Myocyte (in vitro differentiated cells): ENCODE data around the gene TMEM145. TPM values are rescaled to one million over a fixed set of nuclear protein-coding genes. Genes with fewer than 3 reads are reported as not detected.
A peak's percentile ranks its signal among the peaks of the same experiment; 100 is the strongest.

Source experiments
- DNase-seq: peaks from one replicate; pipeline ENCODE4 v3.0.0-alpha.2; 2012; ENCODE audit warnings: low read depth
- total RNA-seq: library from RNA; depleted of rRNA; stranded (reverse); fragments of >200 nt; gene quantifications from 2 replicates; pipeline ENCODE4 v1.2.3, GENCODE V29; 2014

Gene TMEM145
- total RNA-seq, 1 donor from 2014 or later: 1.6 TPM

DNA sequence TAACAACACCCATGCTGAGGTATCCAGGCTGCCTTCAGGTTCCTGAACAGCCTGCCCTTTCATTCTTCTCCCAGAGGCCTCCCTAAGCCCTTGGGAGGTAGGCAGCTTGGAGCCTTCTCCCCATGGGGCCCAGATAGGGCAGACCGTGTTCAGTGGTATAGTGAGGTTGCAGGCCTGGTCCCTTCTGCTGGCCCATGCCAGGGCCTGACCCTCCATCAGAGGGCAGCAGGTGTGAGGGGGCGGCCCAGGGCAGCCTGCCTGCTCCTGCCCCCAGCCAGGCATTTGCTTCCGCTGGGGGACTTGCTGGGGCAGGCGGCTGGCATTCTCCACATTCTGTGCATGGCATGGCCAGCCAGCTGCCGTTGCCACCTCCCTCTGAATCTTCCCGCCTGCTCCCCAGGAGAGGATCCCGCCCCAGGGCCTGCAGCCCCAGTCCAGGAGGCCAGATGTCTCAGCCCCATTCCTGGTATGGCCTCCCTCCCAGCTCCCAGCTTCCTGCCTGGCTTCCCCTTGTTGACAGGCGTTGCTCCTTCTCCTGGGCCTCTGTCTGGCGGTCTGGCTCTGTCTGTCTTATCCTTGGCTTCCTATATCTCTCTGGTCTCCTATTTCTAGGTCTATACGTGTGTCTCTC, 35.2 kb upstream of the TMEM145 start:
- DNase-seq: peak; percentile 92

DNA sequence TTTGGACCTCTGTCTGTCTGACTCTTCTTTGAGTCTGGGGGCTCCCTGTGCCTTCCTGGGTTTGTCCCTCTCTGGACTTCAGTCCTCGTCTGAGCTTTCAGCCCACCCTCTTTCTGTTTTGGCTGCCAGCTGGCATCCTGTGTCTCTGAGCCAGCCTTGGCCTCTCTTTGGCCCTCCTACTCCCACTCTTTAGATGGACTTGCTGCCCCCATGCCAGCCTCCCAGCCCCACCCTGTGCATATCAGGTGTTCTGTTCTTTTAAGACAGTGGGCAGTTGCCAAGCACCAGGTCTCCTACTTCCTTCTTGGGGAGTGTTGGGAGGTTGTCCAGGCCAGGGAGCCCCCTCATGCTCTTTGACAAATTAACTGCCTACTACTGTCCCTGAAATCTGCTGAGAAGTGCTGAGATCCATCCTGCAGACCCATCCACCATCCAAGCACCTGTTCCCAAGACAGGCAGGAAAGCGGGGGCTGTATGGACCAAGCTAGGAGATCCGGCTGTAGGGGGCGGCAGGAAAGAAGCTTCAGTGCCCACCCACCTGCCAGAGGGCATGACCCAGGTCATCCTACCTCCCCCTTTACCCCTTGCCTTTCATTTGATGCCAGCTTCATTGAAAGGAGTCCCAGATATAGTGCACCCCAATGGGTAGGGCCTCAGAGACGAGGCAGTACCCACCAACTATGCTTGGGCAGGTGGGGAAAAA, 34.5 kb upstream of the TMEM145 start:
- DNase-seq: peak; percentile 73

DNA sequence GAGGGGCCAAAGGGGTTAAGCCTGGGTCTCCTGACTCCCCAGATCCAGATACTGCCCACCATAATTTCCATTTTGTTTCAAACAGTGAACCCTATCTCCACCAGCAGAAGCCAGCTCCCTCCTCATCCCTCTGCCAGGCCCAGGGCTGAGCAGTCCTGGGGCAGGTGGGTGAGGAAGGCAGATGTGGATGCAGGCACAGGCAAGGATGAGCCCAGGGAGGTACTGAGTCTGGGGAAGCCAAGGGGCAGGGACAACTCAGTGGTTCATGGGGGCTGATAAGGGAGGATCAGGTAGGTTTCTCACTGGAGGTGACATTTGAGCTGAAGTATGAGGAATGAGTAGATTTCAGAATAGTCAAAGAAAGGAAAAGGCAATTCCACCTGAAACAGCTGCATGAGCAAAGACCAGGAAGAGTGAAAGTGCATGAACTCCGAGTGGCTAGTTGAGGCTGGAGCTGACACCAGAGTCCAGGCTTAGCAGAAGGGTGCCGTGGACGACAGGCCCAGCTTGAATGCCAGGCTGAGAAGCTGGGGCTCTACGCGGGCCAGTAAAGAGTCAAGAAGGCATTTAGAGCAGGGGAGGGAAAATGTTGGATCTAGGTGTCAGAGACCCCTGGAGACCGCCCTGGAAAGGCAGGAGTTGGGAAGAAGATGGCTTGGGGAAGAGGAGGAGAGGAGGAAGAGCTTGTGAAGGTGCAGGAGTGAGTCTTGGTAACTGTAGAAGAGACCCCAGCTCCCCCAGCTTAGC, 33.8 kb upstream of the TMEM145 start:
- DNase-seq: no peak

- DNase-seq: peak; percentile 96
These were observed 33.0 kb upstream of the TMEM145 start for GRCh38 chr19:42279902-42280814.

- DNase-seq: peak; percentile 73
These were observed 32.3 kb upstream of the TMEM145 start for GRCh38 chr19:42280815-42281145.

DNA sequence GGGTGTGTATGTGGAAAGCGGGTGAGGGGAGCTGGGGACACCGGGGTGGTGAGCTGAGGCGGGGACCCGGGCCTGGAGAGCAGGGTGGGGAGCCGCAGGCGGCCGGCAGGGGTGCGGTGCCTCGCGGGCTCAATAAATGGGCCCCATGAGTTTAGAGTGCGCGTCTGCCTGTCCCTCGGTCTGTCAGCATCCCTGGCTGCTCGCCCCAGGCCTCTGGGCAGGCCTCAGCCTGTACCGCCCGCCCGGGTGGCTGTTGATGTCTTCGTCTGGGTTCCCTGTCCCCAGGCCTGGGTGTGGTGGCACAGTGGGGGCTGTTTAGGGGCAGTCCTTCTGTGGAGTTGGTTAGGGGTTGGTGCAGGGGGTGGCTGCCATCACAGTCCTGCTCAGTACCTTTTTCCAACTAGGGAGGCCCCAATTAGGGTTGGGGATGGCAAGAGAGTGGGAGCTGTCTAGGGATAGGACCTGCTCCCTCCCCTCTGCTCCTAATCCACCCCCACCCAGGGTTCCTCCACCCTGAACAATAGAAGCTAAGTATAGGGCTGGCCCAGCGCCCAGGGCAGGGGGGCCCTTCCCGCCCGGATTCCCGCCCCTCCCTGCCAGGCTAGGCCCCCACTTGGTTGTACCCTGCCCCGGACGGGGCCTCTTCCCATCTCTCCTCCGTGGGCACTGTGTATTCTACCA, 31.8 kb upstream of the TMEM145 start:
- DNase-seq: peak; percentile 26

DNA sequence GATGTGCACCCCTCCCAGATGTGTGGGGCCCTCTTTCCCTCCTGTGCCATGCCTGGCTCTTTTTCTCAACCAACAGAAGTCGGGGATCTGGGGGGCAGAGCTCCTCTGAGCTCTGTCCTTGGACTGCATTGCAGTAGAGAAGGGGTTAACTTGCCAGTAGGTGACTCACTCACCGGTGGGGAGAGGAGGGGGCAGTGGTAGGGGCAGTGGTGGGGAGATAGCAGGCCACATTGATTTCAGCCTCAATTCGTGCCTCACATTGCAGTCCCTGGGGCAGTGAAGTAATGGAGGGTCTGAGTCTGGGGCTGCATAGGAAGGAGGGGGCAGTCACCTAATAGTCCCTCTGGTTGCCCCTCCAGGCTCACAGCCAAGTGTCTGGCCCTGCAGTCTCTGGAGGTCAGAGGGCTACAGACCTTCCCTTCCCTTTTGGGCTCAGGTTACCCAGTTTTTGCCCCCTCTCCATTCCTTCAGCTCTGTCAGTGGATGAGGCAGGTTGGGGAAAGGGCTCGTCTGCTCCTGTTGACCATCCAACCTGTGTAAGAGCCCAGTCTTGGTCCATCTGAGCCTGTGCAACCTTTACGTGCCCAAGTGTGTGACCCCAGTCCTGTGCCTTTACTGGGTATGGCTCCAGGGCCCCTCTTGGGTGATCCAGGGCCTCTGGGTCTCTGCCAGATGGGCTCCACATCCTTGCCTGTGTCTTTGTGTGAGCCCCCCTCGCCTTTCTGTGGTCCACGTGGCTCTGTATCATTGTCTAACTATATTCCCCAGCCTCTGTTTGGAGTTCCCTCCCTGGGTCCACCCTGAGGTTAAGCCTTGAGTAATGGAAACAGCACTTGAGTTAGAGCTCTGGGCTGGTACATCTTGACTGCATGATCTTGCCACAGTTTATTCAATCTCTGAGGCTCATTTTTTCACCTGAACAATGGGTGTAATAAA, 31.0 kb upstream of the TMEM145 start:
- peak; percentile 28 for DNase-seq

GRCh38 chr19:42282819-42283187, 30.3 kb upstream of the TMEM145 start:
- DNase-seq: no peak

DNA sequence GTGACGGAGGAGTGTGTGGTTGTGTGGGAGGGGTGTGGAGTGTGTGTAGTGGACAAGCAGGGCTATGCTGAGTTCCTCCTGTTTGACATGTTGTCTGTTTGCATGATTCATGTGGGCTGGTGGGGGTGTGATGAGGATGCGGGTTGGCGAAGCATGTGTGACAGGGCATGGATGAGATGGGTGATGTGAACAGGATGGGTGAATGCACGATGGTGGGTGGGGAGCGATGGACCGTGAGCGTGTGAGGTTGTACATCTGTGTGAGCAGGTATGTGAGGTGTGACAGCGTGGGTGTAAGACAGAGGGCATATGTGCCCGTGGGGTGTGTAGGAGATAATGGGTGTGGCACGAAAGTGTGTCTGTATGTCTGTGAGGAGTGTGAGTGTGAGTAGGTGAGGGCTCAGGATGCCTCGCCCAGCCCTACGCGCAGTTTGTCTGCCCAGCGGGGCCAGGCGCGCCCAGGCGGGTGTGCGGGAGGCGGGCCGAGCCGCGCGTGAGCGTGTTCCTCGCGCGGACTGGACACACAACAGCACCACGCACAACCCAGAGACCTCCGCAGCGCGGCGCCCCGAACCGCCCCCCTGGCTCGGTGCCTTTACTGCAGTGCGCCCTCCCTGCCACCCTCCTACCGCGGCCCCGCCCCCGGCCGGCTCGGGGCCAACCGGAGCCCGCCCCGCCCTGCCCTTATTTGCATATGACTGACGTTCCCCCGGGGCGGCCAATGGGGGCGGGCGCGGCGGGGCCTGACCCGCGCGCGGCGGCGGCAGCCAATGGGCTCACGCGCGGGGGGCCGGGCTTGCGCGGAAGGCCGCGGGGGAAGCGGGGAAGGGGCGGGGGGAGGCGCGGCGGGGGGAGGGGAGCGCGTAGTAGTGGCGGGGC, 29.7 kb upstream of the TMEM145 start:
- DNase-seq: peak; percentile 94

GRCh38 chr19:42284066-42284501, 29.0 kb upstream of the TMEM145 start:
- DNase-seq: peak; percentile 77

DNA sequence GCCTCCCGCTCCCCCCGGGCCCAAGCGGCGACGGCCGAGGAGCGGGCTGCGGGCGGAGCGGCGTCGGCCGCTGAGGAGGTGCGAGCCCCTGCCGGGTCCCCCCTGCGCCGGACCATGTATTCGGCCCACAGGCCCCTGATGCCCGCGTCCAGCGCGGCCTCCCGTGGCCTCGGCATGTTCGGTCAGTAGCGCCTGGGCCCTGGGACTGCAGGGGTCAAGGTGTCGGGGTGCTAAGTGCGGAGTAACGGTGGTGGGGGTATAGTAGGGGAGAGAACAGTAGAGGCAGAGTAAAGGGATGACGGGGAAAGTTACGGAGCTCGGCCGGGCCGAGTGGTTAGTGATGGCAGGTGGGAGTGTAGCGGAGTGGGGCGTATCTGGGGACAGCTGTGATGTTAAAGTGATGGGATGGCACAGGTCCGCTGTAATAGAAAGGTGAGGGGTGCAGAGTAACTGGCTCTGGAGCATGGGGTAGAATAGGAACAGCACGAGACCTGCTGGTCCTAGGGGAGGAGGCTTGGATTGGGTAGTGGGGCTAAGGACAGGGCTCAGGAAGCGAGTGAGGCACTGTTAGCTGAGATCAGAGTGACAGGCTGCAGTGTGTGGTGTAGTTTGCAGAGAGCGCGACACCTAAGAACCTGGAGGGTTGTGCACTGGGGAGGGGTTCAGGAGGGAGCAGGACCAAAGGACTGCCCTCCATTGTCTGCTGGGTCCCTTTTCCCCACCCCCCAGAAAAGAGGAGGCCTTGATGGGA, 28.3 kb upstream of the TMEM145 start:
- peak; percentile 17 for DNase-seq

GRCh38 chr19:42285541-42285941, 27.6 kb upstream of the TMEM145 start:
- DNase-seq: no peak

DNA sequence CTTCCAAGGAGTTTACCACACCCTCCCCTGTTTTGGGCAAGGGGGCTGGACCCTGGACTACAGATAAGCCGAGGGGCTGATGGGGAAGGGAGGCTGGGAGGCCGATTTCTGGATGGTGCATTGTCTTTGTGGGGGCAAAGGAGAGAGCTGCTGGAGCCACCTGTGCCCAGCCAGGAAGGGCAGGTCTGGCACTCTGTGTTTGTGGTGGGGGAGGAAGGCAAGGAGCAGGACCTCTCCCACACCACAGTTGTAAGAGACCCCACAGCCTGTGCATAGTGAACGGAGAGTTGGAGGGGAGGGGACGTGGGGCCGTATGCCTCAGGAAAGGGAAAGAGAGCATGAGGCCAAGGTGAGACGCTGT, 27.1 kb upstream of the TMEM145 start:
- no peak for DNase-seq

- DNase-seq: no peak
These were observed 26.6 kb upstream of the TMEM145 start for GRCh38 chr19:42286349-42287016.

GRCh38 chr19:42287017-42287826, 25.9 kb upstream of the TMEM145 start:
- DNase-seq: no peak

GRCh38 chr19:42287827-42288107, 25.3 kb upstream of the TMEM145 start:
- DNase-seq: no peak

DNA sequence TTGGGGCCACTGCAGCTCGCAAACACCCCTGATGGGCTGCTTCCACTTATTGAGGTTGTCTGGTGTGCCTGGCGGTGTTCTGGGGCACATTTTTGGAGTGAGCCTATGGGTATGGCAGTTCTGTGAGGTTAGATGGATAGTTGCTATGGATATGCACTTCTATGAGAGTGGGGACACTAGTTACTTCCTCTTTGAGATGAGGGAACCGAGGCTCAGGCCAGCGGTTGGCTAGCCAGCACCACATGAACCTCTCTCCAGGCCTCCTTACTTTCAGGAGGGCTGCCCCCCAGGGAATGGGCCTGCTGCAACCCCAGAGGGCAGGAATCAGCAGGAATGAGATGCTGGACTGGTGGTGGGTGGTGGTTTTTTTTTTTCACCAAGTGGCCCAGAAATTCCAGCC, 24.7 kb upstream of the TMEM145 start:
- DNase-seq: no peak
